ENCODE measurements around the gene PDCD1LG2. TPM values are rescaled to one million over a fixed set of nuclear protein-coding genes. Genes with fewer than 3 reads are reported as not detected.

Gene PDCD1LG2
- total and polyA plus RNA-seq, 9 donors: 0.51 to 5.0 (median 1.2) TPM

DNA sequence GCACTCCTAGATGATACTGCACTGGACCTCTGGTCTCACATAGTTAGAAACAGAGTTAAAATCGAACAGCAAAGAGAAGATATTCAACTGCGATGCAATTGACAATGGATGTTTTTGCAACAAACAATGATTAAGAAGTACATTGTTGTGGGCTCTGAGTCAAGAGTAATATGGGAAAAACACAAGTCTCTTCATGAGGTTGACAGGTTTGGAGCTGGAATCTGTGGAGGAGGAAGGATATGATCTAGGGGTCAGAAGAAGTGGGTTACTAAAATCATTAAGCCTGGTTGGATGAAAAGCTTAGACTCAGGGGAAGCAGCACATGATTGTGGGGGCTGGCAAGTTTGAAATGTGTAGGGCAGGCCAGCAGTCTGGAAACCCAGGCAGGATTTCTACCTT, 53.1 kb downstream of the PDCD1LG2 start:
- intact Hi-C loops (cut with DNase I): loop anchor here in 1 of 4 donors (10.0 kb wide), 1 partner anchor 49 kb away; the partner anchor contains the start of gene PDCD1LG2
- no peaks in the 10 kb centered on the region for H3K4me1 ChIP-seq (ENCODE audit: insufficient read depth)
- H3K9me3 ChIP-seq: no peaks in the 10 kb centered on the region
- H3K27ac ChIP-seq: no peak overlapping the region
- H3K36me3 ChIP-seq: no peaks in the 10 kb centered on the region
- no peak for DNase-seq
- no peak overlapping the region for H3K4me3 ChIP-seq
- no peak for TF ChIP-seq EP300 (IDR thresholded peaks at IDR 0.05)
- TF ChIP-seq, protein P1, sequence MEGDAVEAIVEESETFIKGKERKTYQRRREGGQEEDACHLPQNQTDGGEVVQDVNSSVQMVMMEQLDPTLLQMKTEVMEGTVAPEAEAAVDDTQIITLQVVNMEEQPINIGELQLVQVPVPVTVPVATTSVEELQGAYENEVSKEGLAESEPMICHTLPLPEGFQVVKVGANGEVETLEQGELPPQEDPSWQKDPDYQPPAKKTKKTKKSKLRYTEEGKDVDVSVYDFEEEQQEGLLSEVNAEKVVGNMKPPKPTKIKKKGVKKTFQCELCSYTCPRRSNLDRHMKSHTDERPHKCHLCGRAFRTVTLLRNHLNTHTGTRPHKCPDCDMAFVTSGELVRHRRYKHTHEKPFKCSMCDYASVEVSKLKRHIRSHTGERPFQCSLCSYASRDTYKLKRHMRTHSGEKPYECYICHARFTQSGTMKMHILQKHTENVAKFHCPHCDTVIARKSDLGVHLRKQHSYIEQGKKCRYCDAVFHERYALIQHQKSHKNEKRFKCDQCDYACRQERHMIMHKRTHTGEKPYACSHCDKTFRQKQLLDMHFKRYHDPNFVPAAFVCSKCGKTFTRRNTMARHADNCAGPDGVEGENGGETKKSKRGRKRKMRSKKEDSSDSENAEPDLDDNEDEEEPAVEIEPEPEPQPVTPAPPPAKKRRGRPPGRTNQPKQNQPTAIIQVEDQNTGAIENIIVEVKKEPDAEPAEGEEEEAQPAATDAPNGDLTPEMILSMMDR (IDR thresholded peaks at IDR 0.05): no peak
- no peak for TF ChIP-seq POLR2A (IDR thresholded peaks at IDR 0.05)
- 28 to 39% (median 35%) methylated on average over 2 of the region's 2 CpGs for WGBS, 3 donors
- no peaks in the 10 kb centered on the region for H3K27me3 ChIP-seq

DNA sequence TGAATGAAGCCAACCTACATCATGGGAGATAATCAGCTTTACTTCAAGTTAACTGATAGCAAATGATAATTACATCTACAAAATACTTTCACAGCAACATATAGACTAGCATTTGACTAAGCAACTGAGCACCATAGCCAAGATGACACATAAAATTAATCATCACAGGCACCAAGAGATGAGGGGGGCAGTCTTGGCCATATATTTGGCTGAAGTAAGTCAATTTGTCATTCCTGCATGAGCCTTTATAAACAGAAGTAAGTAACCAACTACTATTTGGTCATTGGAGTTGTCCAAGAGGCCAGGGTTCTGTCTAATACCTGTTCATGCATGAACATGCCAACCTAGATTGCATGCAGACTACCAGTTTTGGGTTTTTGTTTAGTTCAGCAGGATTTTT, 53.6 kb downstream of the PDCD1LG2 start:
- TF ChIP-seq, protein P1 (IDR thresholded peaks at IDR 0.05): no peak
- no peak for TF ChIP-seq EP300 (IDR thresholded peaks at IDR 0.05)
- TF ChIP-seq POLR2A (IDR thresholded peaks at IDR 0.05): no peak
- intact Hi-C loops (cut with DNase I): loop anchor here in 1 of 4 donors (10.0 kb wide), 1 partner anchor 49 kb away; the partner anchor contains the start of gene PDCD1LG2
- Histone ChIP-seq H3K36me3 (no peaks in the 10 kb centered on the region), H3K27me3 (no peaks in the 10 kb centered on the region), H3K9me3 (no peaks in the 10 kb centered on the region), H3K27ac (no peak overlapping the region), H3K4me1 (ENCODE audit: insufficient read depth) (no peaks in the 10 kb centered on the region), H3K4me3 (no peak overlapping the region)
- no peak for DNase-seq

DNA sequence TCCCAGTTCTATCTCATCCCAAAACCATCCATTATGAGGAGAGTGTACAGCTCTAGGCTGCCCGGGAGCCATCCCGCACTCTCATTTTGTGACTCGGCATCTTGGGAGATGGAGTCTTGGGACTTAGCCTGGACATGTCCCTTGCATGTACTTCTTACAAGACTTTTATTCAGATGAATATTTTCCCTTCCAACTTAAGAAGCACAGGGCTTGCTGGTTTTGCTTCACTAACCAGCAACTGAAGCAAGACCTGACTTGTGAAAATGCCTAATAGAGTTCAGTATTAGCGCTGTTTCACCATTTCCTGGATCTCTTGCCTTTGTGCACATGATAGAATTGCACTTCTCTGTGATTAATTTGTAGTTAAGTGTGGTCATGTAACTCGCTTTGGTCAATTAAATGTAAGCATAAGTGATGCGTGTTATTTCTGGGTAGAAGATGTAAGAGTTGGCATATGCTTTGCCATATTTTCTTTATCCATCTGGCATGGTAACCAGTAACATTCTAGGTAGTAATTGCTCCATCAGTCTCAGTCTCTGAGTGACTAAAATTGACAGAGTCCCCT, 55.8 kb downstream of the PDCD1LG2 start:
- H3K36me3 ChIP-seq: no peaks in the 10 kb centered on the region
- intact Hi-C loops (cut with DNase I): loop anchor here in 1 of 4 donors (10.0 kb wide), 1 partner anchor 51 kb away; the partner anchor contains the start of gene PDCD1LG2
- H3K27ac ChIP-seq: no peak overlapping the region
- 92 to 94% (median 94%) methylated on average over 6 of the region's 6 CpGs for WGBS, 3 donors
- no peak for TF ChIP-seq POLR2A (IDR thresholded peaks at IDR 0.05)
- TF ChIP-seq, protein P1 (IDR thresholded peaks at IDR 0.05): no peak
- TF ChIP-seq EP300 (IDR thresholded peaks at IDR 0.05): no peak
- no peak overlapping the region for H3K4me3 ChIP-seq
- no peaks in the 10 kb centered on the region for H3K9me3 ChIP-seq
- H3K4me1 ChIP-seq (ENCODE audit: insufficient read depth): no peaks in the 10 kb centered on the region
- no peaks in the 10 kb centered on the region for H3K27me3 ChIP-seq
- DNase-seq: no peak

DNA sequence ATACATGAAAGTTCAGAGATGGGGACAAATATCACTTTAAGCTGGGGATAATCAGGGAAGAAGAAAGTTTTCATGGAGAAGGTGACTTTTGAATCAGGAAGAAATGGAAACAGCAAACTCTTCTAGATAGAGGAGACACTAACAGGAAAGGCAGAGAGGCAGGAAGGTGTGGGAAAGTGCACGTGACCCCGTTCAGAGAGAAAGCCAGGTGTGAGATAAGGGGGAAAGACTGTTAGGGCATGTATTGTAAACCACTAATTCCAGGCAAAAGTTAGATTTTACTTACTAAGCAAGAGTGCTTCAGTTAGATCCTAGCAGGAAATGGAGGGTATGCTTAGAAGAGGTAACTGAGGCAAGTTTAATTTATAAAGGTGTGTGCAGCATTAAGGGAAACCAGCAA, 58.5 kb downstream of the PDCD1LG2 start:
- Histone ChIP-seq H3K4me3 (no peak overlapping the region), H3K27me3 (no peaks in the 10 kb centered on the region), H3K27ac (no peak overlapping the region), H3K4me1 (ENCODE audit: insufficient read depth) (no peaks in the 10 kb centered on the region), H3K36me3 (no peaks in the 10 kb centered on the region), H3K9me3 (no peaks in the 10 kb centered on the region)
- TF ChIP-seq POLR2A (IDR thresholded peaks at IDR 0.05): no peak
- TF ChIP-seq, protein P1 (IDR thresholded peaks at IDR 0.05): no peak
- no peak for TF ChIP-seq EP300 (IDR thresholded peaks at IDR 0.05)
- 63 to 73% (median 72%) methylated on average over 2 of the region's 2 CpGs for WGBS, 3 donors
- no peak for DNase-seq
- intact Hi-C loops (cut with DNase I): loop anchor here in 1 of 4 donors (10.0 kb wide), 1 partner anchor 54 kb away; the partner anchor contains the start of gene PDCD1LG2

All from ovary (tissue), 9 donors.